HCT116 (cell line): Measurements from ENCODE around the gene ASB1. TPM values are rescaled to one million over a fixed set of nuclear protein-coding genes. Genes with fewer than 3 reads are reported as not detected.

ENCODE experiments used
- ATAC-seq: fragments of 200-7000 bp; cut with Tn5 transposase; 2 replicates; pipeline ENCODE4 v1.9.1; 2020; ENCODE audit warnings: mild to moderate bottlenecking, moderate library complexity
- BruUV-seq: library from RNA; stranded (reverse); fragments of 400-500 nt; replicated peaks from 2 replicates; lab custom pipeline; 2021; lab: Mats Ljungman, UMichigan
- CTCF ChIA-PET: fragments of 300-600 bp; sonication (Branson Sonifier 250); formaldehyde crosslinking; loops from one replicate; lab custom pipeline; 2021; ENCODE audit warnings: antibody characterized with exemption; lab: Charles Lee
- POLR2A ChIA-PET: fragments of 300-600, 350-600 bp; sonication (Branson Sonifier 250); formaldehyde crosslinking; loops from one replicate; lab custom pipeline; 2021; ENCODE audit warnings: antibody characterized with exemption; lab: Charles Lee
- RAD21 ChIA-PET, 2 experiments: fragments of 300-600 bp; sonication (Branson Sonifier 250); formaldehyde crosslinking; loops; one replicate each; lab custom pipeline; 2023; ENCODE audit warnings: low total read pairs in 2 of 2; ENCODE audit not compliant: uncharacterized antibody in 2 of 2, unreplicated experiment in 2 of 2, low non-redundant PET in 1 of 2; lab: Charles Lee
- DNase-seq: peaks from one replicate; pipeline ENCODE4 v3.0.0-alpha.2; 2010; ENCODE audit warnings: low read depth, low spot score
- H2AFZ ChIP-seq: fragments of 200-600 bp; shearing (Covaris generic), sonication (generic); 2 replicates; pipeline ENCODE4 v1.6.1; 2017; ENCODE audit warnings: low read depth, mixed run types, mixed read lengths, antibody characterized with exemption, low read length; ENCODE audit not compliant: poor library complexity, severe bottlenecking
- H3K27ac ChIP-seq: 2 replicates; pipeline ENCODE4 v1.5.1; 2012; ENCODE audit warnings: low read depth, low read length
- H3K27me3 ChIP-seq: fragments of 200-600 bp; sonication (generic); 2 replicates; pipeline ENCODE4 v1.6.1; 2016; ENCODE audit warnings: mixed run types, low read length, mixed read lengths; ENCODE audit not compliant: insufficient read depth
- H3K36me3 ChIP-seq, 2 experiments: fragments of 200-500 bp in 1 of 2; fragments of 200-600 bp in 1 of 2; sonication (Bioruptor generic) in 1 of 2; sonication (generic) in 1 of 2; 2 replicates each; pipeline versions ENCODE4 v1.5.1 to v1.6.1; 2014 to 2016; ENCODE audit warnings: low read length in 2 of 2, inconsistent platforms in 1 of 2, mixed read lengths in 1 of 2, mixed run types in 1 of 2; ENCODE audit not compliant: insufficient read depth in 2 of 2, control insufficient read depth in 1 of 2
- H3K4me1 ChIP-seq, 2 experiments: fragments of 200-600 bp in 1 of 2; sonication (generic) in 1 of 2; 2 replicates each; pipeline versions ENCODE4 v1.5.1 to v1.6.1; 2012 to 2017; ENCODE audit warnings: low read length in 2 of 2, inconsistent platforms in 1 of 2, mild to moderate bottlenecking in 1 of 2, mixed read lengths in 1 of 2, mixed run types in 1 of 2, moderate library complexity in 1 of 2; ENCODE audit not compliant: insufficient read depth in 2 of 2, control insufficient read depth in 1 of 2
- H3K4me2 ChIP-seq: fragments of 200-600 bp; sonication (generic); 2 replicates; pipeline ENCODE4 v1.6.1; 2017; ENCODE audit warnings: mixed run types, low read length, mixed read lengths
- H3K4me3 ChIP-seq, 2 experiments: fragments of 200-600 bp in 1 of 2; sonication (generic) in 1 of 2; replicated peaks in 1 of 2; 2 replicates each; pipeline ENCODE4 v1.5.1; 2011 to 2016; ENCODE audit warnings: low read length in 2 of 2, control low read depth in 1 of 2, low read depth in 1 of 2, mild to moderate bottlenecking in 1 of 2, mixed read lengths in 1 of 2, mixed run types in 1 of 2
- H3K79me2 ChIP-seq: fragments of 200-600 bp; sonication (generic); 2 replicates; pipeline ENCODE4 v1.6.1; 2017; ENCODE audit warnings: mild to moderate bottlenecking, mixed run types, low read length, moderate library complexity, mixed read lengths; ENCODE audit not compliant: insufficient read depth
- H3K9ac ChIP-seq: fragments of 200-600 bp; sonication (generic); 2 replicates; pipeline ENCODE4 v1.6.1; 2016; ENCODE audit warnings: low read length, mixed read lengths
- H3K9me2 ChIP-seq: fragments of 200-600 bp; sonication (generic), shearing (Covaris generic); 2 replicates; pipeline ENCODE4 v1.6.1; 2017; ENCODE audit warnings: mixed run types, mild to moderate bottlenecking, moderate library complexity; ENCODE audit not compliant: insufficient read depth
- H3K9me3 ChIP-seq, 2 experiments: fragments of 200-500 bp in 1 of 2; fragments of 200-600 bp in 1 of 2; sonication (Bioruptor generic) in 1 of 2; sonication (generic) in 1 of 2; 2 replicates each; pipeline ENCODE4 v1.6.1; 2014 to 2017; ENCODE audit warnings: low read length in 2 of 2, mixed read lengths in 2 of 2, inconsistent platforms in 1 of 2, low read depth in 1 of 2, mild to moderate bottlenecking in 1 of 2, mixed run types in 1 of 2, moderate library complexity in 1 of 2; ENCODE audit not compliant: control insufficient read depth in 1 of 2, insufficient read depth in 1 of 2
- H4K20me1 ChIP-seq: fragments of 200-600 bp; sonication (generic), shearing (Covaris generic); 2 replicates; pipeline ENCODE4 v1.6.1; 2017; ENCODE audit warnings: mixed run types, mild to moderate bottlenecking, moderate library complexity; ENCODE audit not compliant: insufficient read depth
- EGR1 ChIP-seq: IDR thresholded peaks from 2 replicates; pipeline ENCODE4 v1.6.1; 2012; ENCODE audit warnings: low read depth
- ELF1 ChIP-seq: IDR thresholded peaks from 2 replicates; pipeline ENCODE4 v1.6.1; 2012; ENCODE audit warnings: low read depth, borderline replicate concordance
- EZH2phosphoT487 ChIP-seq: fragments of 200-600 bp; IDR thresholded peaks from 2 replicates; pipeline ENCODE4 v1.6.1; 2018; ENCODE audit warnings: antibody characterized with exemption, borderline replicate concordance
- FOSL1 ChIP-seq: IDR thresholded peaks from 2 replicates; pipeline ENCODE4 v1.6.1; 2012; ENCODE audit warnings: low read depth
- JUND ChIP-seq: IDR thresholded peaks from 2 replicates; pipeline ENCODE4 v1.6.1; 2012
- MAX ChIP-seq: IDR thresholded peaks from 2 replicates; pipeline ENCODE4 v1.6.1; 2012
- POLR2A ChIP-seq: IDR thresholded peaks from 2 replicates; pipeline ENCODE4 v1.7.0; 2011; ENCODE audit warnings: borderline replicate concordance; ENCODE audit not compliant: insufficient read depth, insufficient read length; ENCODE audit errors: extremely low read depth
- RAD21 ChIP-seq: IDR thresholded peaks from 2 replicates; pipeline ENCODE4 v1.6.1; 2012; ENCODE audit warnings: low read depth, mild to moderate bottlenecking
- SIN3A ChIP-seq: IDR thresholded peaks from 2 replicates; pipeline ENCODE4 v1.6.1; 2012; ENCODE audit warnings: low read depth
- SP1 ChIP-seq: IDR thresholded peaks from 2 replicates; pipeline ENCODE4 v1.6.1; 2012; ENCODE audit warnings: low read depth
- SRF ChIP-seq: IDR thresholded peaks from 2 replicates; pipeline ENCODE4 v1.6.1; 2012; ENCODE audit warnings: low read depth
- TCF7L2 ChIP-seq: IDR thresholded peaks from 2 replicates; pipeline ENCODE4 v1.7.0; 2011; ENCODE audit warnings: borderline replicate concordance, inconsistent platforms; ENCODE audit not compliant: insufficient read depth, insufficient read length; ENCODE audit errors: extremely low read depth
- ZFX ChIP-seq: fragments of 450-650 bp; IDR thresholded peaks from 2 replicates; pipeline ENCODE4 v1.6.1; 2017
- intact Hi-C: fragments of 100-400 bp; cut with micrococcal nuclease; formaldehyde crosslinking; loops from 2 replicates; pipeline ENCODE4 v1.10.0; 2022
- total RNA-seq: library from RNA; stranded (reverse); gene quantifications from one replicate; pipeline ENCODE4 v1.2.1, GENCODE V29; 2021; ENCODE audit not compliant: unreplicated experiment
- TF ChIP-seq, protein P1 (sequence below): IDR thresholded peaks from 2 replicates; pipeline ENCODE4 v1.6.1; 2011; ENCODE audit warnings: mild to moderate bottlenecking, low read length, moderate library complexity; ENCODE audit not compliant: insufficient replicate concordance; ENCODE audit errors: extremely low read depth
- TF ChIP-seq, protein P2 (sequence below), 3 experiments: fragments of 200-600 bp in 1 of 3; sonication (generic) in 1 of 3; IDR thresholded peaks in 2 of 3; conservative IDR thresholded peaks in 1 of 3; 2 replicates each; pipeline ENCODE4 v1.5.1; 2012 to 2017; ENCODE audit warnings: low read depth in 2 of 3, low read length in 2 of 3, antibody characterized with exemption in 1 of 3, borderline replicate concordance in 1 of 3, control low read depth in 1 of 3, mild to moderate bottlenecking in 1 of 3, mixed read lengths in 1 of 3, mixed run types in 1 of 3, moderate library complexity in 1 of 3; ENCODE audit not compliant: insufficient read depth in 1 of 3

Gene ASB1
- total RNA-seq, 1 experiment from 2014 or later = 43.1 TPM

- ChIA-PET POLR2A (no interaction called here), RAD21 (no interaction called here)
- no peak overlapping the region for H3K27ac ChIP-seq
- peaks cover 10% of the 10 kb centered on the region for H3K79me2 ChIP-seq
- DNase-seq (no peak), ATAC-seq (no peak)
- H3K4me2 ChIP-seq = no peak overlapping the region
- H3K9ac ChIP-seq = no peak overlapping the region
- H2AFZ ChIP-seq = no peak overlapping the region
- peaks cover 9 to 14% of the 10 kb centered on the region in 2 experiments for H3K4me1 ChIP-seq
- no TSS peak for BruUV-seq
- no peaks in the 10 kb centered on the region for H3K9me2 ChIP-seq
- intact Hi-C loops = no loop called here
- no peaks in the 10 kb centered on the region for H3K9me3 ChIP-seq
- no peak overlapping the region for H3K4me3 ChIP-seq
- H4K20me1 ChIP-seq = no peaks in the 10 kb centered on the region
- no peaks in the 10 kb centered on the region for H3K27me3 ChIP-seq
- TF ChIP-seq, protein P1, sequence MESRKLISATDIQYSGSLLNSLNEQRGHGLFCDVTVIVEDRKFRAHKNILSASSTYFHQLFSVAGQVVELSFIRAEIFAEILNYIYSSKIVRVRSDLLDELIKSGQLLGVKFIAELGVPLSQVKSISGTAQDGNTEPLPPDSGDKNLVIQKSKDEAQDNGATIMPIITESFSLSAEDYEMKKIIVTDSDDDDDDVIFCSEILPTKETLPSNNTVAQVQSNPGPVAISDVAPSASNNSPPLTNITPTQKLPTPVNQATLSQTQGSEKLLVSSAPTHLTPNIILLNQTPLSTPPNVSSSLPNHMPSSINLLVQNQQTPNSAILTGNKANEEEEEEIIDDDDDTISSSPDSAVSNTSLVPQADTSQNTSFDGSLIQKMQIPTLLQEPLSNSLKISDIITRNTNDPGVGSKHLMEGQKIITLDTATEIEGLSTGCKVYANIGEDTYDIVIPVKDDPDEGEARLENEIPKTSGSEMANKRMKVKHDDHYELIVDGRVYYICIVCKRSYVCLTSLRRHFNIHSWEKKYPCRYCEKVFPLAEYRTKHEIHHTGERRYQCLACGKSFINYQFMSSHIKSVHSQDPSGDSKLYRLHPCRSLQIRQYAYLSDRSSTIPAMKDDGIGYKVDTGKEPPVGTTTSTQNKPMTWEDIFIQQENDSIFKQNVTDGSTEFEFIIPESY = no peak
- TF ChIP-seq EZH2phosphoT487 = no peak
- TF ChIP-seq RAD21 = no peak
- TF ChIP-seq ELF1 = no peak
- no peak for TF ChIP-seq FOSL1
- no peak for TF ChIP-seq TCF7L2
- TF ChIP-seq ZFX = no peak
- no peak for TF ChIP-seq SP1
- TF ChIP-seq MAX = no peak
- no peak for TF ChIP-seq JUND
- no peak for TF ChIP-seq POLR2A
- TF ChIP-seq EGR1 = no peak
- TF ChIP-seq, protein P2, sequence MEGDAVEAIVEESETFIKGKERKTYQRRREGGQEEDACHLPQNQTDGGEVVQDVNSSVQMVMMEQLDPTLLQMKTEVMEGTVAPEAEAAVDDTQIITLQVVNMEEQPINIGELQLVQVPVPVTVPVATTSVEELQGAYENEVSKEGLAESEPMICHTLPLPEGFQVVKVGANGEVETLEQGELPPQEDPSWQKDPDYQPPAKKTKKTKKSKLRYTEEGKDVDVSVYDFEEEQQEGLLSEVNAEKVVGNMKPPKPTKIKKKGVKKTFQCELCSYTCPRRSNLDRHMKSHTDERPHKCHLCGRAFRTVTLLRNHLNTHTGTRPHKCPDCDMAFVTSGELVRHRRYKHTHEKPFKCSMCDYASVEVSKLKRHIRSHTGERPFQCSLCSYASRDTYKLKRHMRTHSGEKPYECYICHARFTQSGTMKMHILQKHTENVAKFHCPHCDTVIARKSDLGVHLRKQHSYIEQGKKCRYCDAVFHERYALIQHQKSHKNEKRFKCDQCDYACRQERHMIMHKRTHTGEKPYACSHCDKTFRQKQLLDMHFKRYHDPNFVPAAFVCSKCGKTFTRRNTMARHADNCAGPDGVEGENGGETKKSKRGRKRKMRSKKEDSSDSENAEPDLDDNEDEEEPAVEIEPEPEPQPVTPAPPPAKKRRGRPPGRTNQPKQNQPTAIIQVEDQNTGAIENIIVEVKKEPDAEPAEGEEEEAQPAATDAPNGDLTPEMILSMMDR (IDR thresholded peaks at IDR 0.05 in 2 of 3, conservative IDR thresholded peaks at IDR 0.05 in 1 of 3; ENCODE audit: borderline replicate concordance in 1 of 3, insufficient read depth in 1 of 3, low read depth in 2 of 3, low read length in 2 of 3) = no peak
- no peak for TF ChIP-seq SRF
- TF ChIP-seq SIN3A = no peak
- TF ChIP-seq, all 23 proteins: peak for 0
- CTCF ChIA-PET = no interaction called here
- H3K36me3 ChIP-seq = no peaks in the 10 kb centered on the region
Measured at GRCh38 chr2:238422940-238423339, 3.8 kb upstream of the ASB1 start.
